ENCODE measurements around the gene EXOC3L2. TPM values are rescaled to one million over a fixed set of nuclear protein-coding genes. Genes with fewer than 3 reads are reported as not detected.

Gene EXOC3L2
- total RNA-seq, 2 donors from 2014 or later: 2.9 to 3.6 TPM

- no peak for DNase-seq (ENCODE audit: low spot score)
- intact Hi-C loops (cut with DNase I): no loop called here
Measured at GRCh38 chr19:45195764-45196163, 49.4 kb downstream of the EXOC3L2 start.

GRCh38 chr19:45191375-45191774, 53.8 kb downstream of the EXOC3L2 start:
- intact Hi-C loops (cut with DNase I): no loop called here
- DNase-seq (ENCODE audit: low spot score): no peak

GRCh38 chr19:45189971-45190370, 55.2 kb downstream of the EXOC3L2 start:
- intact Hi-C loops (cut with DNase I): no loop called here
- DNase-seq (ENCODE audit: low spot score): no peak

- DNase-seq (ENCODE audit: low spot score): no peak
- intact Hi-C loops (cut with DNase I): no loop called here
Measured at GRCh38 chr19:45187421-45188100, 57.6 kb downstream of the EXOC3L2 start.

GRCh38 chr19:45186509-45187334, 58.5 kb downstream of the EXOC3L2 start:
- DNase-seq (ENCODE audit: low spot score): no peak
- intact Hi-C loops (cut with DNase I): no loop called here

GRCh38 chr19:45184115-45184514, 61.1 kb downstream of the EXOC3L2 start:
- no peak for DNase-seq (ENCODE audit: low spot score)
- intact Hi-C loops (cut with DNase I): no loop called here

GRCh38 chr19:45182758-45183157, 62.4 kb downstream of the EXOC3L2 start:
- no peak for DNase-seq (ENCODE audit: low spot score)
- intact Hi-C loops (cut with DNase I): no loop called here

- no peak for DNase-seq (ENCODE audit: low spot score)
Measured at GRCh38 chr19:45180936-45181335, 64.3 kb downstream of the EXOC3L2 start.

GRCh38 chr19:45179892-45180370, 65.3 kb downstream of the EXOC3L2 start:
- intact Hi-C loops (cut with DNase I): no loop called here
- DNase-seq (ENCODE audit: low spot score): no peak

More at GRCh38 chr19:45180936-45181335, 64.3 kb downstream of the EXOC3L2 start:
- intact Hi-C loops (cut with DNase I): no loop called here

GRCh38 chr19:45179072-45179891, 65.9 kb downstream of the EXOC3L2 start:
- no peak for DNase-seq (ENCODE audit: low spot score)
- intact Hi-C loops (cut with DNase I): no loop called here

GRCh38 chr19:45178262-45179071, 66.7 kb downstream of the EXOC3L2 start, which contains the start of gene BLOC1S3:
Gene BLOC1S3, plus strand, starts transcription at chr19:45178784. Its CDS starts 513 bp downstream, at chr19:45179297.
- intact Hi-C loops (cut with DNase I): no loop called here
- peak; percentile 100 for DNase-seq (ENCODE audit: low spot score)

- intact Hi-C loops (cut with DNase I): no loop called here
- no peak for DNase-seq (ENCODE audit: low spot score)
Measured at GRCh38 chr19:45177817-45178261, 67.4 kb downstream of the EXOC3L2 start, which contains the start of gene TRAPPC6A. Gene TRAPPC6A, minus strand, starts transcription at chr19:45178237. Its CDS starts 19 bp downstream, at chr19:45178218.

GRCh38 chr19:45175515-45176345, 69.5 kb downstream of the EXOC3L2 start:
- DNase-seq (ENCODE audit: low spot score): no peak
- intact Hi-C loops (cut with DNase I): no loop called here

- intact Hi-C loops (cut with DNase I): no loop called here
- no peak for DNase-seq (ENCODE audit: low spot score)
Measured at GRCh38 chr19:45173816-45174215, 71.4 kb downstream of the EXOC3L2 start.

GRCh38 chr19:45172611-45173208, 72.5 kb downstream of the EXOC3L2 start:
- peak; percentile 57 for DNase-seq (ENCODE audit: low spot score)
- intact Hi-C loops (cut with DNase I): no loop called here

GRCh38 chr19:45172173-45172572, 73.0 kb downstream of the EXOC3L2 start:
- intact Hi-C loops (cut with DNase I): no loop called here
- DNase-seq (ENCODE audit: low spot score): no peak

GRCh38 chr19:45171211-45171623, 74.0 kb downstream of the EXOC3L2 start:
- DNase-seq (ENCODE audit: low spot score): peak; percentile 79
- intact Hi-C loops (cut with DNase I): no loop called here
